ENCODE results near the gene FAM180A.

DNA sequence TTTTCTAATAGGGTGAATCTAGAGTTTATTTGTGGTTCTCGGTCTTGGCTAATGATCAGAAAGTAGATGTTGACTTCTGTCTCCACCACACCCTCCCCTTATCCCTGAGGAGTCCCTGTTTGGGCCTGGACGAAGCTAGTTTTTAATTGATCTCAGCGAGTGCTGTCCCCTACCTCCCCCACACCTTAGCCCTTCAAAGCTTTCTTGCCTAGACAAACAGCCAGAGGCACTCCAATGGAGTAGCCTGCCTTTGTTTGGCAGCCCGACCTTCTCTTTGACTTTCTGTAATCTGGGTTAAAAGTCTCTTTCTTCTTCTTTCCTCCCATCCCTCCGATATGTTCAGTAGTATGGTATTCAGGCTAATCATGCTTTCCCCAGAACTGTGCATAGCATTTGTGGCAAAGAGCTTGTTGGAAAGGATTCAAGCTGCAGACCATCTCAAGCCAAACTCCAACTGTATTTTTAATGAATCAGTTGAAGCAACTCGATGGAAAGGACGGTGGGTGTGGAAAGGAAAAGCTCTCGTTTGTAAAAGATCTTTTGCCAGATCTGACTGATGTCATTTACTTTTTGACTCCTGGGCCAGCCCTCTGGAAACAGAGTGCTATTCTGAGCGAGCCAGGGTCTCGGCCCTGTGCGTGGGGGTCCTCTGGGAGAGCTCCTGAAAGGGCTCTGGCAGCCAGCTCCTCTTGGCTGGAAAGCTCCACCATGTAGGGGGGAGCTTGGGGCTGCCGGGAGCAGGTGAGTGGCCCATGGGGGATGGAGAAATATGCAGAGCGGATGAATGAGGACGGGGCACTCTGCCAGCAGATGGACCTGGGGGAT is 4.5 kb downstream of the FAM180A start:
- TF ChIP-seq GABPA (IDR thresholded peaks at IDR 0.05 in 1 of 2, conservative IDR thresholded peaks at IDR 0.05 in 1 of 2), result no peak
- TF ChIP-seq, protein P1, sequence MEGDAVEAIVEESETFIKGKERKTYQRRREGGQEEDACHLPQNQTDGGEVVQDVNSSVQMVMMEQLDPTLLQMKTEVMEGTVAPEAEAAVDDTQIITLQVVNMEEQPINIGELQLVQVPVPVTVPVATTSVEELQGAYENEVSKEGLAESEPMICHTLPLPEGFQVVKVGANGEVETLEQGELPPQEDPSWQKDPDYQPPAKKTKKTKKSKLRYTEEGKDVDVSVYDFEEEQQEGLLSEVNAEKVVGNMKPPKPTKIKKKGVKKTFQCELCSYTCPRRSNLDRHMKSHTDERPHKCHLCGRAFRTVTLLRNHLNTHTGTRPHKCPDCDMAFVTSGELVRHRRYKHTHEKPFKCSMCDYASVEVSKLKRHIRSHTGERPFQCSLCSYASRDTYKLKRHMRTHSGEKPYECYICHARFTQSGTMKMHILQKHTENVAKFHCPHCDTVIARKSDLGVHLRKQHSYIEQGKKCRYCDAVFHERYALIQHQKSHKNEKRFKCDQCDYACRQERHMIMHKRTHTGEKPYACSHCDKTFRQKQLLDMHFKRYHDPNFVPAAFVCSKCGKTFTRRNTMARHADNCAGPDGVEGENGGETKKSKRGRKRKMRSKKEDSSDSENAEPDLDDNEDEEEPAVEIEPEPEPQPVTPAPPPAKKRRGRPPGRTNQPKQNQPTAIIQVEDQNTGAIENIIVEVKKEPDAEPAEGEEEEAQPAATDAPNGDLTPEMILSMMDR (IDR thresholded peaks at IDR 0.05; ENCODE audit: low read depth, low read length, missing input control), result no peak
- TF ChIP-seq, protein P2, sequence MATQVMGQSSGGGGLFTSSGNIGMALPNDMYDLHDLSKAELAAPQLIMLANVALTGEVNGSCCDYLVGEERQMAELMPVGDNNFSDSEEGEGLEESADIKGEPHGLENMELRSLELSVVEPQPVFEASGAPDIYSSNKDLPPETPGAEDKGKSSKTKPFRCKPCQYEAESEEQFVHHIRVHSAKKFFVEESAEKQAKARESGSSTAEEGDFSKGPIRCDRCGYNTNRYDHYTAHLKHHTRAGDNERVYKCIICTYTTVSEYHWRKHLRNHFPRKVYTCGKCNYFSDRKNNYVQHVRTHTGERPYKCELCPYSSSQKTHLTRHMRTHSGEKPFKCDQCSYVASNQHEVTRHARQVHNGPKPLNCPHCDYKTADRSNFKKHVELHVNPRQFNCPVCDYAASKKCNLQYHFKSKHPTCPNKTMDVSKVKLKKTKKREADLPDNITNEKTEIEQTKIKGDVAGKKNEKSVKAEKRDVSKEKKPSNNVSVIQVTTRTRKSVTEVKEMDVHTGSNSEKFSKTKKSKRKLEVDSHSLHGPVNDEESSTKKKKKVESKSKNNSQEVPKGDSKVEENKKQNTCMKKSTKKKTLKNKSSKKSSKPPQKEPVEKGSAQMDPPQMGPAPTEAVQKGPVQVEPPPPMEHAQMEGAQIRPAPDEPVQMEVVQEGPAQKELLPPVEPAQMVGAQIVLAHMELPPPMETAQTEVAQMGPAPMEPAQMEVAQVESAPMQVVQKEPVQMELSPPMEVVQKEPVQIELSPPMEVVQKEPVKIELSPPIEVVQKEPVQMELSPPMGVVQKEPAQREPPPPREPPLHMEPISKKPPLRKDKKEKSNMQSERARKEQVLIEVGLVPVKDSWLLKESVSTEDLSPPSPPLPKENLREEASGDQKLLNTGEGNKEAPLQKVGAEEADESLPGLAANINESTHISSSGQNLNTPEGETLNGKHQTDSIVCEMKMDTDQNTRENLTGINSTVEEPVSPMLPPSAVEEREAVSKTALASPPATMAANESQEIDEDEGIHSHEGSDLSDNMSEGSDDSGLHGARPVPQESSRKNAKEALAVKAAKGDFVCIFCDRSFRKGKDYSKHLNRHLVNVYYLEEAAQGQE (IDR thresholded peaks at IDR 0.05), result no peak
- no peak for TF ChIP-seq JUND (IDR thresholded peaks at IDR 0.05)
- TF ChIP-seq SP1 (IDR thresholded peaks at IDR 0.05), result no peak
- TF ChIP-seq HNF4A (conservative IDR thresholded peaks at IDR 0.05), result no peak
- no peak for TF ChIP-seq RXRA (IDR thresholded peaks at IDR 0.05)

Measured in liver (tissue), 3 donors.